SU-DHL-6 (cell line): ENCODE results near the gene WNT5A.

ENCODE experiments used
- EZH2phosphoT487 ChIP-seq: fragments of 200-600 bp; sonication (generic), shearing (Covaris generic); conservative IDR thresholded peaks from 2 replicates; pipeline ENCODE4 v1.6.1; 2018; ENCODE audit warnings: mild to moderate bottlenecking, antibody characterized with exemption, low read length, moderate library complexity, mixed read lengths
- TF ChIP-seq, protein P1 (sequence below): fragments of 200-600 bp; sonication (generic); IDR thresholded peaks from one replicate; pipeline ENCODE4 v1.5.1; 2017; ENCODE audit warnings: antibody characterized with exemption, mild to moderate bottlenecking, low read length, moderate library complexity; ENCODE audit not compliant: insufficient read depth, poor library complexity, severe bottlenecking

DNA sequence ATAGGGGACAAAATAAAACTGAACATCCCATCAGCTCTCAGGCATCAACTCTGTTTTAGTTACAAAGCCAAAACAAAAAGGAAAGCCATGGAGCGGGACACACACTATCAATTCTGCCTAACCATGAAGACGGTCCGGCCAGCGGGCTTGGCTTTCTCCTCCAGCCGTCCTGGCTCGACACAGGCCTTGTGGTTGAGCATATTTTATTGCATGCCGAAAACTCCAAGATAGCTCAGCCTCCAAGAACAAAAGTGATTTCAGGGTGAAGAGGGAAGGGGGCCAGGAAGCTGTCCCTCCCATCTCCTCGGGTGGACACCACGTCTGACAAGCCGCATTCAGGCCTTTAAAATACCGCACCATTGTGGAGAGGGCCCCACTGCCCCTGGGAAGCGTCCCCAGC is 31.2 kb downstream of the WNT5A start:
- TF ChIP-seq, protein P1, sequence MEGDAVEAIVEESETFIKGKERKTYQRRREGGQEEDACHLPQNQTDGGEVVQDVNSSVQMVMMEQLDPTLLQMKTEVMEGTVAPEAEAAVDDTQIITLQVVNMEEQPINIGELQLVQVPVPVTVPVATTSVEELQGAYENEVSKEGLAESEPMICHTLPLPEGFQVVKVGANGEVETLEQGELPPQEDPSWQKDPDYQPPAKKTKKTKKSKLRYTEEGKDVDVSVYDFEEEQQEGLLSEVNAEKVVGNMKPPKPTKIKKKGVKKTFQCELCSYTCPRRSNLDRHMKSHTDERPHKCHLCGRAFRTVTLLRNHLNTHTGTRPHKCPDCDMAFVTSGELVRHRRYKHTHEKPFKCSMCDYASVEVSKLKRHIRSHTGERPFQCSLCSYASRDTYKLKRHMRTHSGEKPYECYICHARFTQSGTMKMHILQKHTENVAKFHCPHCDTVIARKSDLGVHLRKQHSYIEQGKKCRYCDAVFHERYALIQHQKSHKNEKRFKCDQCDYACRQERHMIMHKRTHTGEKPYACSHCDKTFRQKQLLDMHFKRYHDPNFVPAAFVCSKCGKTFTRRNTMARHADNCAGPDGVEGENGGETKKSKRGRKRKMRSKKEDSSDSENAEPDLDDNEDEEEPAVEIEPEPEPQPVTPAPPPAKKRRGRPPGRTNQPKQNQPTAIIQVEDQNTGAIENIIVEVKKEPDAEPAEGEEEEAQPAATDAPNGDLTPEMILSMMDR: no peak
- TF ChIP-seq EZH2phosphoT487: no peak
